GM21390 (cell line): Measurements from ENCODE around the gene DRD2.

Source experiments
- ATAC-seq: cut with Tn5 transposase; IDR thresholded peaks from one replicate; pipeline ENCODE4 v1.9.1; 2021; ENCODE audit not compliant: unreplicated experiment

DRD2 gene

DNA sequence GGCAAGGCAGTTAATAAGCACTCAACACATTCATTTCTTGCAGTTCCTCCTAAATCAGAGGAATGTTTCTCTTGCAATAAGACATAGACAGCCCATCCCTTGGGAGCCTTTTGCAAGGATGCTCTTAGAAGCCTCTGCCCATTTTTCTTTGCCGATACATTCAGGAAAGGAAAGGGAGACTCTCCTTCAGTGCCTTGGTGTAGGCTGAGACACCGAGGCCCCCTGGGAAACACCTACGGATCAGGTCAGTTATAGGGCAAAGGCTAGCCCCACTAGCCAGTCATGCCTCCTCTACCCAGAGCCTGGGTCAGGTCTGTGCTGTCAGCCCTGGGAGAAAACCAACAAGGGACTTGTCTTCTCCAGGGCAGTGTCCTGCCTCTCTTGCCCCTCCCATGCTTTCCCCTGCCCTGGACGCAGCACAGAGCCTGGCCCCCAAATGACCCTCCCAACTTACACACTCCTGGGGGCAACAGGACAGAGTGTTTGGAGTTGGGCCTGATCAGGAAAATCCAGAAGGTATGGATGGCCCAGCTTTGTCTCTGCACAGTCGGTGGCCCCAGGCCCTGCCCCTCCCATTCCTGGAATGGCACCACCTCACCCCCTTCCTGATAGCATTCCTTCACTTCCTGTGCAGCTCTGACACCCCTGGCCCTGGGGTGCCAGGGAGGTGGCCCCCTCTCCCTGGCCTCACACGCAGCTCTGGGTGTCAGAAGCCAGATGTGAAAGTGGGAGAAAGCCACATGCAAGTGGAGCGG, 69.3 kb downstream of the DRD2 start:
- no peak for ATAC-seq

DNA sequence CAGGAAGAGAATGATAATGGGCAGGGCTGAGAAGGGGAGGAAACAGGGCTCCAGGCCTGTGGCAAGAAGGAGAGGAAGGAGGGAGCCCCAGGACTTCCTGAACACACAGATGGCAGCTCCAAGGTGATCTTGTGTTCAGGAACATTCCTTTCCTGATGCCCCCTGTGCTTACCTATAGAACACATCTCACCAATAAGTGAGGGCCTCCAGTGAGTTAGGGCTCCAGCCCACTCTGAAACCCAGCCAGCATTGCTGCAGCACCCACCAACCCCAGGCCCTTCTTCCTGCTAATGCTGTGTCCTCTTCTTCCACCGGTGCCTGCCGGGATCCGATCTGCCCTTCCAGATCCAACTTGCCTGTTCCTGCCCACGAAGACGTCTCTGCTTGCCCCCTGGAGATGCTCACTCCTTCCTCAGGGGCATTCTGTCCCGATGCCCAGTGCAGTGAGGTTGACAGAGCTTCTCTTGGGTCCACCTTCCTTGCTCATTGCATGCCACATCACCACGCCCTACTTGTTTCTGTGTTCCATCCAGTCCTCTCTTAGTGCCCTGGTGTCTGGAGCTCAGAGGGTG, 70.3 kb downstream of the DRD2 start:
- ATAC-seq: no peak

DNA sequence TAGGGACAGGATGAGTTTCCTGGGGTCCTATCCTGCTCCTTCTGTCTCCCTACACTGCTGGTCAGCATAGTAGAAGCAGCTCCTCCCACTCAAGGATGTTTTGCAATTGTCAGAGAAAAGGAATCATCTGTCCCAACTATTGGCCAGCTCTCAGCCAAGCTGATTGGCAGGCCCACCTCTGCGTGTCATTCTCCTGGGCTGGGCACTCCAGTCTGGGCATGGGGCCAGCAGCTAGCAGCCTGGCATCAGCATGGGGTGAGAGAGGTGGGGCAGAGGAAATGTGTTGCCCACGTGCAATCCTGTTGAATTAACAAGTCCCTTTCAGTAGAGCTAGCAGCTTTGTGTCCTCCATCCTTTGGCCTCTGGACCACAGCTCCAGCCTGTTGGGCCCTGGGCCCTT, 73.5 kb downstream of the DRD2 start:
- no peak for ATAC-seq

DNA sequence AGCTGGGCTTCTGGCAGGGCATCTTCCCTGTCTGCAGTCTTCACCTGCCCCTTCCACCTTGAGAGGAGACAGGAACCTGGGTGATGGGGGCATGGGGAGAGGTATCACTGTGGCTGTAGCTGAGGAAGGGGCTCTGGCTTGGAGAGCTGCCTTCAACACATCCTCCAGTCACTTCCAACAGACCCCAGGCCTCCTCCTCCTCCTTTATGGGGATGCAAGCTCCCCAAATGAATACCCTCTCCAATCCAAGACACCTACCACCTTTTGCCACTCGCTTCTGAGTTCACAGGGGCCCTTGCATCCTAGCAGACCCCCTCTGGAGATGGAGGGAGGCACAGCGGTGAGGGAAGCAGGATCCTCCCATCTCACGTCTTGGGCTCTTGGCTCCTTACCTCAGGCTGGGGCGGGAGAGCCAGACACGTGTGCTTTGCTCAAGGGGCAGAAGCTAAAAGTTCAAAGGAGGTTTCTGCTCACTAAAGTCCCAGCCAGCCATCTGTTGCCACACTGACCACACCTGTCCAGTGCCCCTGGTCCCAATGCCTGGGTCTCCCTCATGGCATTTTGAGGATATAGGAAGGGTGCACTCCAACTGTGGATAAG, 74.5 kb downstream of the DRD2 start:
- no peak for ATAC-seq

DNA sequence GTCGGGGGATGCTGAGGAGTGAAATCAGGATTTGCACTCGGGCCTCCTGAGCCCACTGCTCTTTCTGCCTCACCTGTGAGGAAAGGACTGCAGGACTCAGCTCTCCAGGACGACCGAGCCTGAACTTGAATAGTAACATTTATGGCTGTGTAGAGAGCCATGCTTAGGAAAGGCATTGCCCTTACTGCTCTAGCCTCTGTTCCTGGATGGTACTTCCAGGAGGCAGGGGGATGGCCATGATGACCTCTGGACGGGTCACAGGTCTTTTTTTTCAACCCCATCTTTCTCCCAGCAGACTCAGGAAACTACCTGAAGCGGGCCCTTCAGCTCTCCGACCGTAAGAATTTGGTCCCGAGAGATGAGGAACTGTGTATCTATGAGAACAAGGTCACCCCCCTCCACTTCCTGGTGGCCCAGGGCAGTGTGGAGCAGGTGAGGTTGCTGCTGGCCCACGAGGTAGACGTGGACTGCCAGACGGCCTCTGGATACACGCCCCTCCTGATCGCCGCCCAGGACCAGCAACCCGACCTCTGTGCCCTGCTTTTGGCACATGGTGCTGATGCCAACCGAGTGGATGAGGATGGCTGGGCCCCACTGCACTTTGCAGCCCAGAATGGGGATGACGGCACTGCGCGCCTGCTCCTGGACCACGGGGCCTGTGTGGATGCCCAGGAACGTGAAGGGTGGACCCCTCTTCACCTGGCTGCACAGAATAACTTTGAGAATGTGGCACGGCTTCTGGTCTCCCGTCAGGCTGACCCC, 76.3 kb downstream of the DRD2 start:
- no peak for ATAC-seq

DNA sequence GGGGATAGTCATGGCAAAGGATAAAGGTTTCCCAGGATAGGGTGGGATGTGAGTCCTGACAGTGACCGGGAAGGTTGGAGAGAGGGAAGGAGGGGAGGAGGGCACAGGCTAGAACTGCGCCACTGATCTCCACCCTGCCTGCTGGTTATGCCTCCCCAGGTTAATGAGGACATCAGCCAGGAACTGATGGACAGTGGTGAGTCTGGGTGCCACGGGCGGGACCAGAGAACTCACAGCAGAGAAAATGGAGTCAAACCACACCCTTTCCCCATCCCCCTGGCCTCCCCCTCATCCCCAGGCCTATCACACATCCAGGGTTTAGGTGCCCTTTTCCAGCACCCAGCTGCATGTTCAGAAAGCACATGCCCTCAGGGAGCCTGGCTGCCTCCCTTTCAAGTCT, 77.4 kb downstream of the DRD2 start:
- ATAC-seq: no peak

DNA sequence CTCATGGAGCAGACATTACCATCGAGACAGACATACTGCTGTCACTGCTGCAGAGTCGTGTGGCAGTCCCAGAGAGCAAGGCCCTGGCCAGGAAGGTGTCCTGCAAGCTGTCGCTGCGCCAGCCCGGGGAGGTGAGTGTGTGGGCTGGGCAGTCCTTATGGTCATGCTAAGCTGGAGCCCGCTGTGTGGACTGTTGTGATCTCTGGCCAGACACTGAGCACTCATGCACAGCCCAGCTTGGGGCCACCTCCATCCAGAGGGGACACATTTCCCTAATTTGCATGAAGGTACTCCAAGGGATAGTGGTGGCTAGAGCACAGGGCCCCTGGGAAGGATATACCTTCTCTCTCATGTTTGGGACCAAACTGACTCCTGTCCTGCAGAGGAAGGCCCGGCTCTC, 78.0 kb downstream of the DRD2 start:
- ATAC-seq: no peak

DNA sequence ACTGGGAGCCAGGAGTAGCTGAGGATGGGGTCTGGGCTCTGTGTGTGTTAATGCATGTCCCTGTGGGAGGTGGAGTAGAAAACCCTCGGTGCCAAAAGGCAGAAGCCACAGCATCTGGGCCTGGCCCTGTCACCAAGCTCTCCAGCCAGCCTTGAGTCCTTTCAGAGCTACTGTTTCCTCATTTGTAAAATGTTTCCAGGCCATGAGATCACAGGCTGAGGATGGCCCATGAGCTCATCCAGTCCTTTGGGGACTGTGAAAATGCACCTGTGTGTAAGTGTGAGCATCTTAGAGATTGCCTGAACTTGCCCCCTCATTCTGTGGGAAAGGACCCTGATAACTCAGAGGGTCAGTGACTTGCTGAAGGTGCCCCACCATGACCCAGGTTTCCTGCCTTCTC, 78.5 kb downstream of the DRD2 start:
- ATAC-seq: no peak

DNA sequence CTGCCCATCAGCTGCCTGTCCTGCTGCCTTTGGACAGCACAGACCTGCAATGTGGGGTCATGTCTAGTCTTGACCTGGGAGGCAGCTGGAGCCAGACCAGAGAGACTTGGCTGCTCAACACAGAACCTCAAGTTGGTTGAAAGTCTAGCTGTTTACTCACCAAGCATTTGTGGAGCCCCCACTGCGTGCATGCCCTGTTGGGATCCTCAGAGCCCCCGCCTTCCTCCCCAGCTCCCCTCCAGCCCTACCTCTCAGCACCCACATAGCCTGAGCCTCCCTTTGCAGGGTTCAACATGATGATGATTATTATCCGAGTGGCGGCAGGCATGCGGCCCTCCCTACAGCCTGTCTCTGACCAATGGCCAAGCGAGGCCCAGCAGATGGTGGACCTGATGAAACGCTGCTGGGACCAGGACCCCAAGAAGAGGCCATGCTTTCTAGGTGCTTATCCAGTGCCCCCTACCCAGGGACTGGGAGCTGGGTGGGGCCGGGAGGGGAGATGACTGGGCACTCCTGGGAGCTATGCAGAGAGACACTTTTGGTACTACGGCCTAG, 79.3 kb downstream of the DRD2 start:
- ATAC-seq: no peak

DNA sequence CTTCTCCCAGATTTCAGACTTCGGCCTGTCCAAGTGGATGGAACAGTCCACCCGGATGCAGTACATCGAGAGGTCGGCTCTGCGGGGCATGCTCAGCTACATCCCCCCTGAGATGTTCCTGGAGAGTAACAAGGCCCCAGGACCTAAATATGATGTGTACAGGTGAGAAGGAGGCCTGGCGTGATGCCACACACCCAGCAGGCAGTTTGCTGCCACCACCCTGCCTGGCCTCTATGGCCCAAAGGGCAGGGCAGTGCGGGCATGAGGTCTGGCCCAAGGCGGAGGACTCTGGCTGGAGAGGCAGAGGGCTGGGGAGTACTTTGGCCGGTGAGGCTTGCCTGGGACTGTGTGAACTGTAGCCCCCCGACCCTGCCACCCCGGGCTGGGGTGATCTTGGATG, 80.3 kb downstream of the DRD2 start:
- no peak for ATAC-seq

DNA sequence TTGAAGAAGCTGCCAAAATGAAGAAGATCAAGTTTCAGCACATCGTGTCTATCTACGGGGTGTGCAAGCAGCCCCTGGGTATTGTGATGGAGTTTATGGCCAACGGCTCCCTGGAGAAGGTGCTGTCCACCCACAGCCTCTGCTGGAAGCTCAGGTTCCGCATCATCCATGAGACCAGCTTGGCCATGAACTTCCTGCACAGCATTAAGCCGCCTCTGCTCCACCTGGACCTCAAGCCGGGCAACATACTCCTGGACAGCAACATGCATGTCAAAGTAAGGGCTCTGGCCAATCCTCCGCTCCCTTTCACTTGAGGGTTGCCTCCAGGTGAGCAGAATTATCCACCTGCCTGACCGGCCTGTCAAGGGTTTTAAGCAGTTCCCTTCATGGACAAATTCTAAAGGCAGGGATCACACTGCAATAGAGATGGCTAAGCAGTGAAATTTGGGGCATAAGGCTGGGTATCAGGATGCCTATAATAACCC, 81.7 kb downstream of the DRD2 start:
- ATAC-seq: no peak

DNA sequence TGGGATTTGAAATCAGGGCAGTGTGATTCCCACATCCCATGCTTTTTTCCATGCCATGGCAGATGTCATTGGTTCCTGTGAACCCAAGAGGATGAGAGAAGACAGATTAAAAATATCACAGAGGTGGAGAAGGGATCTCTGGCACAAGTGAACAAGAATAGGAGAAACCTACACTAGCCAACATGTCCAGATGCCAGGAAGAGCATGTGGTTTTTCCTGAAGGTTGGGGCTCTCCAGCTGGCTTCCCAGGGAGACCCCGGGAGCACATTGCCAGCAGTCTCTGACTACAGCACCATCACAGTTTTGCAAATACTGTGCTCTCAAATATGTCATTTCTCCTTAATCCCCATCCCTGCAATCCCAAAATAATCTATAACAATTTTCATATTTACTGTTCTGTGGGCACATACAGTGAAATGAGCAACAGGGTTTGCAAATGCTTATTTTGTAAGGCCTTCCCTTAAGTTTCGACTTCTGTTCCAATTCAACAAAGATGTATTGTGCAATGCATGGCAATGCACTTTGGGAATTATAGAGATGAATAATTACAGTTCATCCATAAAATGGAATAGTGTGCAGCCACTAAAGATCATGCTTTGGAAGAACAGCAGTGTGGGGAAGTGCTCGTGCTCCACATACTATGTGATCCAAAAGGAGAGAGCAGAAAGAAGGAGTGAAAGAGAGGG, 82.8 kb downstream of the DRD2 start:
- ATAC-seq: no peak

DNA sequence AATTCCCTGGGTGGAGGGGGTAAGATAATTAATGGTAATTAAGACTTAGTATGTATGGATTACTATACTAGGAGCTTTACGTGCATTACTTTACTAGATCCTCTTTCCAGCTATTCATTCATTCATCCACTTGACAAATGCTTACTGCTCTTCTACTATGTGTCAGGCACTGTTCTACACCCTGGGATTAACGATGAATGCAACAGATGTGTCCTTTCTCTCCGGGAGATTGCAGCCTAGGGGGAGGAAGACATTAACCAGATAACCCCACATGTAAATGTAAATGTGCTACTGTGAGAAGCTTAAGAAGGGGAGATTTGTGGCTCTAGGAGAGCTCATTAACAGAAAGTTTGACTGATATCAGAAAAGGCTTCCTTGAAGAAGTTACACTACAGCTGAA, 85.9 kb downstream of the DRD2 start:
- no peak for ATAC-seq

DNA sequence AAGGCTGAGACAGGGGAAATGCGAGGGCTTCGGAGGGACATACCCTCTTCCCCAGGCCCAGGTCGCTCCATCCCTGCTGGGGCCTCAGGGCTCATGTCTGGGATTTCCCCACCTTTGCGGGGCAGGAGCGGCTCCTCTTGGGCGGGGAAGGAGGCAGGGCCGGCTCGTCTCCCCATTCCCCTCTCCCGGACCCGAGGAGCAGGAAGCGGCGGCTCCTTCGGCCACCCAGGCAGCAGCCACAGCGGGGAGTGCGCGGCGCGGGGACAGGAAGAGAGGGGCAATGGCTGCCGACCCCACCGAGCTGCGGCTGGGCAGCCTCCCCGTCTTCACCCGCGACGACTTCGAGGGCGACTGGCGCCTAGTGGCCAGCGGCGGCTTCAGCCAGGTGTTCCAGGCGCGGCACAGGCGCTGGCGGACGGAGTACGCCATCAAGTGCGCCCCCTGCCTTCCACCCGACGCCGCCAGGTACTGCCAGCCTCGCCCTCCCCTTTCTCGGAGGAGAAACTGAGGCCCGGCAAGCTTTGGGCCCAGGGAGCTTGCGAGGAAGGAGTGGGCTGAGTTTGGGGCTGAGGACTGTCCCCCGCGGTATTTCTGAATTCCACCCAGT, 87.5 kb downstream of the DRD2 start, which contains the start of gene ANKK1:
ANKK1 (plus strand) TSS at position 175 of the 607 bp plus-strand sequence; CDS start at position 281, 106 bp downstream.
- no peak for ATAC-seq

DNA sequence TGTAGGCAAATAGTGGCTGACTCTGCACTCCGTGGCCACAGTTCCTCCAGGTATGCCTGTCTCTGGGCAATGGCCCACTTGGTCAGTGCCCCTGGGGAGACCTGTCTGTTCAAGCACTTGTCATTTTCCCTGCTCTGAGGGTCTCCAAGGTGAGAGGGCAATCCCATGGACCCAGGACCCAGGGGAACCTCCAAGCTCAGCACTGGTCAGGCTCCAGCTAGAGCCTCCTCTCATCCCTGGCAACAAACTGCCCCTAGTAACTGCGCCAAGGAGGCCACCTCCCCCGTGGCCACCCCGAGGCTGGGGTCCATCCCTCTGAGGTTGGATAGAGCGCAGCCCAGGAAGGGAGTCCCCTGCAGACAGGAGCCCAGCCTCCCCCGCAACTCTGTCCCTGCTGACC, 88.3 kb downstream of the DRD2 start:
- ATAC-seq: no peak

DNA sequence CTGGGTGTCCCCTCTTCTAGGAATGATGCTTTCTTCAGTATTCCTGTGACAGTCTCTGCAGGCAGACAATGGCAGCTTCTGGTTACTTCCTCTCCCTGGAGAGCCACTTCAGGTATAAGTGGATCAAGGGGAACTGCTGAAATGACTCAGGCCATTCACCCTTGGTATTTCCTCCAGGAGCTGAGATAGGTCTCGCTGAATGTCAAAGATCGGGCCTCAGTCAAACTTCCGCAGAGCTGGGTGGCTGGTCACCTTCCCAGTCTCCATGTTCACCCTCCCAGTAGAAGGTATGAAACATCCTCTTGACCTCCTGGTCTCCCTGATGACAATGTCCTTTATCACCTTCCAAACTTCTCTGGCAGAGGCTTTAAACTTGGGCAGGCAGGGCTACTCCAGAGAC, 89.4 kb downstream of the DRD2 start:
- no peak for ATAC-seq

DNA sequence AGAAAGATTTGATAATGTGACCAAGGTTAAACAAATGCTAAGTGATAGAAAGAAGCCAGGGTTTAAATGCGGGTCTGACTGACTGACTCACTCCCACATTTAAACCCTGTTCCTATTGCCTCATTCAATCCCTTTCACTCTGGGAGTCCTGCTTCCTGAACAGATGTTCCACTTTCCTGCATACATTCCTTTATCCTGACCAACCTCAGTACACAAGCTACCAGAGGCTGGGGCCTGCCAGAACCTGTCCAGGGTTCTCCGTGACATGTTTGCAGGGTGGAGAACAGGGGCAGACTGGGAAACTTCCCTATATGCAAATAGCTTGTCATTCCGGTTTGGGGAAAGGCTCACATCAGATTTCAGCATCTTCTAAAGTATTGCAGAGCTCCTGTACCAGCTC, 90.6 kb downstream of the DRD2 start:
- ATAC-seq: no peak

DNA sequence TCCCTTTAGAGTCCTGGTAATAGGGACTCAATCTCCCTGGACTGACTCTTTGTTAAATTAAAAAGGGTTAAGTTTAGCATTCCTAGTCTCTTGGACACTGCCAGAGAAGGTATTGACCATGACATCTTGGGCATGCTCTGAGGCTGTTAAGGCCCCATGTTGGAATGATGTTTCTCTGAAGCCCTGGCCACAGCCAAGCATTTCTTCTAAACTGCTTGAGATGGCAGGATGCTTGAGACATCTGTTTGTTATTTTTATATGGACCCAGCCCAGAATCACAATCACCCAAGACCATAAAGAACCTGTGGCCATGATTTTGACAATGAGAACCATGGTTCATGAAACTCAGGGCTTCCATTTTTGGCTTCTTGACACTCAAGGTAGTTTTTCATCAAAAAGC, 93.1 kb downstream of the DRD2 start:
- ATAC-seq: no peak

DNA sequence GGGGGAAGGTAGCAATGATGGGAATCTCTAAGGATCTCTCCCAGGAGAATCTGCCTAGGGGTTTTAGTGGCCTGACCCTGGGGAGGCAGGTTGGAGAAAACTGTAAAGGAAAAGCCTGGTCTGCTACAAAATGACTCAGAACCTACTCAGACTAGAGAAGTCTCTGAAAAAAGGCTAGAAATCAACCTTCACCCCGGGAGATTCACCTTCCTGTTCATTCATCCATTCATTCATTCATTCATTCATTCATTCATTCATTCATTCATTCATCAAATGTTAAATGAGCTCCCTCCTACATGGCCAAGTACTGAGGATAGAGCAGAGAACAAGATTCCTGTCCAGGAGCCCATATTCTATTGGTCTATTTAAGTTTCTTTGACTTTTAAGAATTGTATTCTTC, 96.5 kb downstream of the DRD2 start:
- ATAC-seq: no peak

DNA sequence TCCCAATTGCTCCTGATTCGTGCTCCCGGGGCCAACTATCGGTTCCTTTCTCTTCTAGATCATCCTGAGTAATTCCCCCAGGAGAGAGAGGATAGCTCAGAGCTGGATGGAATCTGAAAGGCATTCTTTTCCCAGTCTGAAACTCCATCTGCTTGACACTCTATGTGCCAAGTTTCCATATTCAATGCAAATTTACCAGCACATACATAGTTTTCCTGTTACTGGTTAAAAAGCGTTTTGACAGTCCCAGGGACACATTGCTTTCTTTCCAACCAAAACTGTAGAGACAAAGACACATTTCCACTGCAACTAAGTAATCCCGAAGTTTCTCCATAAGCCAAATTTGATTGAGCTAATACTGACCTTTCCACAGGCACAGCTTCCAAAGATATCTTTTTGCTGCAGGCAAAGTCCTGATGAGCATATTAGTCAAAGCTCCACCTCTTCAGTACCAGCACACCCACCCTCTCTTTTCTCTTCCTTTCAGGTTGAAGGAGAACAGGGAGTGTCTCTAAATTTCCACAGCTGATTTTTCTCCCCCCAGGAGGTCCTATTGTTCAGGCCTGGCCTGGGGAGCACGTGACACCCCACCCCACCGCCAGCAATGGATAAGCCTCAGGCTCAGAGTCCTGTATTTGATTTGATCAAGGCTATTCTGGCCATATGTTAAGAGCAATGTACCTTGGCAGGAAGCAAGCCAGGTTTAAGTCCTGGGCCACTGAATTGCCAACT, 97.4 kb downstream of the DRD2 start:
- no peak for ATAC-seq
